ENCODE measurements around the gene CCDC40.

GRCh38 chr17:79994602-79995001 lies 41.8 kb upstream of the CCDC40 start:
- TF ChIP-seq, protein P1, sequence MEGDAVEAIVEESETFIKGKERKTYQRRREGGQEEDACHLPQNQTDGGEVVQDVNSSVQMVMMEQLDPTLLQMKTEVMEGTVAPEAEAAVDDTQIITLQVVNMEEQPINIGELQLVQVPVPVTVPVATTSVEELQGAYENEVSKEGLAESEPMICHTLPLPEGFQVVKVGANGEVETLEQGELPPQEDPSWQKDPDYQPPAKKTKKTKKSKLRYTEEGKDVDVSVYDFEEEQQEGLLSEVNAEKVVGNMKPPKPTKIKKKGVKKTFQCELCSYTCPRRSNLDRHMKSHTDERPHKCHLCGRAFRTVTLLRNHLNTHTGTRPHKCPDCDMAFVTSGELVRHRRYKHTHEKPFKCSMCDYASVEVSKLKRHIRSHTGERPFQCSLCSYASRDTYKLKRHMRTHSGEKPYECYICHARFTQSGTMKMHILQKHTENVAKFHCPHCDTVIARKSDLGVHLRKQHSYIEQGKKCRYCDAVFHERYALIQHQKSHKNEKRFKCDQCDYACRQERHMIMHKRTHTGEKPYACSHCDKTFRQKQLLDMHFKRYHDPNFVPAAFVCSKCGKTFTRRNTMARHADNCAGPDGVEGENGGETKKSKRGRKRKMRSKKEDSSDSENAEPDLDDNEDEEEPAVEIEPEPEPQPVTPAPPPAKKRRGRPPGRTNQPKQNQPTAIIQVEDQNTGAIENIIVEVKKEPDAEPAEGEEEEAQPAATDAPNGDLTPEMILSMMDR (IDR thresholded peaks at IDR 0.05 in 2 of 3, conservative IDR thresholded peaks at IDR 0.05 in 1 of 3; ENCODE audit: control insufficient read depth in 2 of 3, extremely low read depth in 1 of 3, insufficient read depth in 1 of 3, low read depth in 3 of 3, low read length in 3 of 3): no peak
- TF ChIP-seq YY1 (IDR thresholded peaks at IDR 0.05; ENCODE audit: low read depth, low read length) (no peak), ELK1 (IDR thresholded peaks at IDR 0.05; ENCODE audit: low read depth, low read length) (no peak), ATF3 (IDR thresholded peaks at IDR 0.05; ENCODE audit: borderline replicate concordance, extremely low read depth, low read depth, low read length) (no peak), CBX5 (IDR thresholded peaks at IDR 0.05; ENCODE audit: low read depth) (no peak), EZH2 (IDR thresholded peaks at IDR 0.05; ENCODE audit: borderline replicate concordance, control insufficient read depth, low read depth, low read length) (no peak)
